HG03045 (cell line): ENCODE data around the gene ZNF583.

Experiments
- ATAC-seq: cut with Tn5 transposase; IDR thresholded peaks from one replicate; pipeline ENCODE4 v1.9.1; 2021; ENCODE audit warnings: mild to moderate bottlenecking, moderate library complexity; ENCODE audit not compliant: unreplicated experiment

Gene ZNF583

GRCh38 chr19:56441206-56441792 lies 37.2 kb downstream of the ZNF583 start:
- no peak for ATAC-seq

DNA sequence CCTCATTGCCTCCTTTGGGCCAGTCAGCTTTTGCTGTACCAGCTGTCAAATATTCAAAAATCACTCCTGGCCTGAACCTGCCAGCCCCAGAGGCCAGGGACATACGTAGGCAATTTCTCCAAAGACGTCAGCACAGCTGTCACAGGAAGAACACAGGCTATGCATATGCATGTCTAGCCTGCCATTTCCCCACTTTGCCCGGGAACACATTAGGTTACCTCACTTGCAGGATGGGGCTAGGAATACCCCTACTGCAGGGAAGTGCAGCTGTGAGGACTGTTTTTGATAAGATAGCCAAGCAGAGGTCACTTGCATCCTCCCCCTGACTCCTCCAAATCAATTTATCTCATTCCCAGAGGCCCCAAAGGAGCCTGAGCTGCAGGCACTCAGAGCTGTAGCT lies 70.2 kb downstream of the ZNF583 start:
- ATAC-seq = no peak

- ATAC-seq = no peak
Observed at GRCh38 chr19:56476093-56476492, 72.0 kb downstream of the ZNF583 start.
